Endothelial cell of umbilical vein (primary cell): ENCODE results near the gene STX16.

Source experiments
- EZH2 ChIP-seq: IDR thresholded peaks from 2 replicates; pipeline ENCODE4 v1.6.1; 2012; ENCODE audit warnings: borderline replicate concordance, low read depth, mild to moderate bottlenecking, moderate library complexity, low read length, inconsistent platforms; ENCODE audit not compliant: severe bottlenecking
- GATA2 ChIP-seq: IDR thresholded peaks from 2 replicates; pipeline ENCODE4 v1.7.0; 2011; ENCODE audit warnings: low read depth, mild to moderate bottlenecking, moderate library complexity, mixed read lengths, low read length; ENCODE audit not compliant: insufficient read length, insufficient read depth
- JUN ChIP-seq: IDR thresholded peaks from 2 replicates; pipeline ENCODE4 v1.6.1; 2011; ENCODE audit warnings: borderline replicate concordance, low read depth; ENCODE audit not compliant: insufficient read length, insufficient read depth
- MYC ChIP-seq: IDR thresholded peaks from one replicate; pipeline ENCODE4 v1.6.1; 2011; ENCODE audit warnings: mild to moderate bottlenecking, low read depth, low read length
- POLR2A ChIP-seq: IDR thresholded peaks from 2 replicates; pipeline ENCODE4 v1.6.1; 2012; ENCODE audit warnings: low read depth, mild to moderate bottlenecking, control low read depth, low read length
- POLR2AphosphoS5 ChIP-seq: IDR thresholded peaks from 2 replicates; pipeline ENCODE4 v1.6.1; 2012; ENCODE audit warnings: low read depth, mild to moderate bottlenecking, control low read depth, low read length, moderate library complexity; ENCODE audit not compliant: insufficient read depth
- TF ChIP-seq, protein P1 (sequence below), 2 donors: IDR thresholded peaks; 1 replicate in 1 of 2; 2 replicates in 1 of 2; pipeline ENCODE4 v1.5.1; 2011; ENCODE audit warnings: low read length in 2 of 2, mild to moderate bottlenecking in 2 of 2, moderate library complexity in 2 of 2, control low read depth in 1 of 2, inconsistent platforms in 1 of 2, low read depth in 1 of 2; ENCODE audit not compliant: insufficient read depth in 1 of 2; ENCODE audit errors: extremely low read depth in 1 of 2
- TF ChIP-seq, protein P2 (sequence below): IDR thresholded peaks from 2 replicates; pipeline ENCODE4 v1.6.1; 2011; ENCODE audit not compliant: insufficient read depth, insufficient read length

DNA sequence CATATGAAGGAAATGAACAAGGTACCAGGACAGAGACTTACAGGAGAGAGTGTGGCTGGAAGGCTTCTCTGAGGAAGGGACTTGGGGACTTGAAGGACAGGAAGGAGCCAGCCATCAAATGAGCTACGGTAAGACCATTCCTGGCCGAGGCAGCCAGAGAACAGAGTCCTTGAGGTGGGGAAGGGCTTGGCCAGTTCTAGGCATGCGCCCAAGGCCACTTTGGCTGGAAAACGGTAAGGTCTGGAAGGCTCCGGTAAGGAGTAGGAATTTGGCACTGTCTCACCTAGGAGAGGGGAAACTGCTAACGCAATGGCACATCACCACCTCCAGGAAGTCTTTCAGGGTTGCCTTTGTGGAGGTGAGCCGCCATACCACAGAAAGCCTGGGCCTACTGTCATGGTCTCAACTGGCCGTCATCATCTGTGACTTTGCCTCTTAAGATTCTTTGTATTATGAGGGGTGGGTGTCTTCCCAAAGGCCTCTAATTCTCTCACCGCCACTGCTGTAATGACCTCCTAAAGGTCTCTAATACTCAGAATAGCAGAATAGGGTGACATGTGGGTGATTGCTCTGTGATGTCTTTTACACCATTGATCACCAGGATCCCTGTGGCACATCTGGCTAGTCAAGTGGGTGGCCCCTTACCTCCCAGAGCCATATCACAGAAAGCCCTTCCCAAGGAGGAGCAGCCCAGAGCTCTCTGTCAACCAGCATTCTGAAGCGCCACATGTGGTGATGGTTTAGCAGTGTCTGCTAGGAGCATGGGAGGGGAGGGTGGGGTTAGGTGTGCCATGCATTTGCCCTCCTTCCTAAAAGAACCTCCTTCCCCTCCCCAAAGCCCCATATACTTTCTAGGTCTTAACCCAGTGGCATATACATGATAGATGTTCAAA is 17.7 kb upstream of the STX16 start:
- TF ChIP-seq, protein P1, sequence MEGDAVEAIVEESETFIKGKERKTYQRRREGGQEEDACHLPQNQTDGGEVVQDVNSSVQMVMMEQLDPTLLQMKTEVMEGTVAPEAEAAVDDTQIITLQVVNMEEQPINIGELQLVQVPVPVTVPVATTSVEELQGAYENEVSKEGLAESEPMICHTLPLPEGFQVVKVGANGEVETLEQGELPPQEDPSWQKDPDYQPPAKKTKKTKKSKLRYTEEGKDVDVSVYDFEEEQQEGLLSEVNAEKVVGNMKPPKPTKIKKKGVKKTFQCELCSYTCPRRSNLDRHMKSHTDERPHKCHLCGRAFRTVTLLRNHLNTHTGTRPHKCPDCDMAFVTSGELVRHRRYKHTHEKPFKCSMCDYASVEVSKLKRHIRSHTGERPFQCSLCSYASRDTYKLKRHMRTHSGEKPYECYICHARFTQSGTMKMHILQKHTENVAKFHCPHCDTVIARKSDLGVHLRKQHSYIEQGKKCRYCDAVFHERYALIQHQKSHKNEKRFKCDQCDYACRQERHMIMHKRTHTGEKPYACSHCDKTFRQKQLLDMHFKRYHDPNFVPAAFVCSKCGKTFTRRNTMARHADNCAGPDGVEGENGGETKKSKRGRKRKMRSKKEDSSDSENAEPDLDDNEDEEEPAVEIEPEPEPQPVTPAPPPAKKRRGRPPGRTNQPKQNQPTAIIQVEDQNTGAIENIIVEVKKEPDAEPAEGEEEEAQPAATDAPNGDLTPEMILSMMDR (IDR thresholded peaks at IDR 0.05; ENCODE audit: extremely low read depth in 1 of 2, insufficient read depth in 1 of 2, low read depth in 1 of 2, low read length in 2 of 2) = no peak
- TF ChIP-seq EZH2 = no peak
- TF ChIP-seq MYC = no peak
- TF ChIP-seq, protein P2, sequence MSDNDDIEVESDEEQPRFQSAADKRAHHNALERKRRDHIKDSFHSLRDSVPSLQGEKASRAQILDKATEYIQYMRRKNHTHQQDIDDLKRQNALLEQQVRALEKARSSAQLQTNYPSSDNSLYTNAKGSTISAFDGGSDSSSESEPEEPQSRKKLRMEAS = no peak
- no peak for TF ChIP-seq POLR2AphosphoS5
- no peak for TF ChIP-seq POLR2A
- no peak for TF ChIP-seq GATA2
- no peak for TF ChIP-seq JUN
